ENCODE data around the gene MAFG. TPM values are rescaled to one million over a fixed set of nuclear protein-coding genes. Genes with fewer than 3 reads are reported as not detected.

Gene MAFG
- total and polyA plus RNA-seq, 2 donors (not counting 3 experiments of a cell fraction or from before 2014, with no cell fraction given) = 27.6 to 35.0 TPM

DNA sequence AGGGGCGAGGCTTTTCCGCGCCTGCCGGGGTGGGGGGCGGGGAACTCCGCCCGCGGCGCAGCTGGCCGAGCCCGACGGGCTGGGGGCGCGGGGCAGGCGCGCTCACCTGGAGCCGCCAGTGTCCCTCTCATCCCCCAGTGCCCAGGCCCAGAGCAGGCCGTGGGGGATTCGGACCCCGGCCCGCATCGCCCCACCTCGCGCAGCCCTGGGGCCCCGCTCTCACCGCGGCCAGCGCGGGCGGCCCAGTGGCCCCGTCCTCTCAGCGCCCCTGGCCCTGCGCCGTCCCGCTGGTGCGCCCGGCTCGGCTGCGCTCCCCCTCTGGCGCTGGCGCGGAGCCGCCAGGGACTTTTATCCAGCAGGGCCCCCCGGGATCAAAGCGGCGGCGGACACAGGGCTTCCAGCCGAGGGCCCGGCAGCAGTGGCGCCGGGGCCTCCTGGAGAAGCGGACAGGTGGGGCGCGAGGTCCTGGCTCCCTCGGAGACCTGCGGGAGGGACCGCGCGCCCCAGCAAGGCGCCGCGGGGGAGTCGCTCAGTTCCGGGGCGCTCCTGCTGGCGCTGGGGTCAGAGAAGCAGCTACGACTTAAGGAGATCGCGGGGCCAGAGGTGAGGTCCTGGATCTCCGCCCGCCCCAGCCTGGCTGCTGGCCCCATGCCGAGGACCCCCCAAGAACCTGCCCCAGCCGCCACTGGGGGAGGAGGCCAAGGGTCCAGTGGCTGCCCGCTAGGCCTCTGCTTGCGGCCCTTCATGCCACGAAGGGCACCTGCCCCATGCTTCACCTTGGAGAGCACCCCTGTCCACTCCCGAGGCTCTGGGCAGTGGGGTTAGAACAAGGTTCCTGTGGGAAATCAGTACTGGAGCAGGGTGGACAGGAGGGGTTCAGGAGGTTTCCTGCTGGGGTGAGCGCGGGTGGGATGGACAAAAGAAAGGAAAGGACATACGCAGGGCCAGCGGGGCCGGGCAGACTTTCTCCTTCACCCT lies 34.3 kb upstream of the MAFG start:
- ChIA-PET POLR2A (no interaction called here), CTCF (interaction anchor here (2.6 kb wide), 1 partner anchor 58 kb away, joined by 345 read pairs; the partner anchor contains the start of genes CENPX and LRRC45)
- Histone ChIP-seq H3K9me1 (replicated peaks; ENCODE audit: control insufficient read depth, extremely low read depth, insufficient read depth, low read length) (no peaks in the 10 kb centered on the region), H3K4me1 (ENCODE audit: control insufficient read depth, extremely low read depth, insufficient read depth, low read length) (no peaks in the 10 kb centered on the region), H4K20me1 (replicated peaks; ENCODE audit: control insufficient read depth, extremely low read depth, insufficient read depth, low read length) (no peaks in the 10 kb centered on the region), H3K27ac (ENCODE audit: insufficient read depth, low read depth, low read length) (no peak overlapping the region), H3K9ac (replicated peaks; ENCODE audit: extremely low read depth, insufficient read depth, low read length) (no peak overlapping the region), H3K36me3 (ENCODE audit: control insufficient read depth in 2 of 2, extremely low read depth in 1 of 2, insufficient read depth in 2 of 2, low read length in 2 of 2) (no peaks in the 10 kb centered on the region), H2AFZ (ENCODE audit: low read depth, low read length) (no peak overlapping the region), H3K4me3 (replicated peaks in 1 of 3; ENCODE audit: insufficient read depth in 1 of 3, low read depth in 1 of 3, low read length in 3 of 3) (no peak overlapping the region), H3K27me3 (ENCODE audit: control insufficient read depth in 2 of 2, insufficient read depth in 2 of 2, low read length in 2 of 2) (peaks cover 36 to 50% of the 10 kb centered on the region in 2 experiments), H3K79me2 (ENCODE audit: control insufficient read depth, insufficient read depth, low read length) (no peaks in the 10 kb centered on the region), H3K9me3 (replicated peaks; ENCODE audit: control insufficient read depth, insufficient read depth, low read length) (no peaks in the 10 kb centered on the region), H3K4me2 (ENCODE audit: insufficient read depth, low read length) (no peak overlapping the region)
- no peak for DNase-seq (ENCODE audit: low read depth, low spot score)
- BruUV-seq (replicated peaks) = no TSS peak
- FAIRE-seq = no peak
- TF ChIP-seq POLR2AphosphoS5 (IDR thresholded peaks at IDR 0.05; ENCODE audit: insufficient read depth, low read depth, low read length) (no peak), FOS (IDR thresholded peaks at IDR 0.05; ENCODE audit: borderline replicate concordance, insufficient read depth, low read length) (no peak), GATA2 (IDR thresholded peaks at IDR 0.05; ENCODE audit: insufficient read depth, insufficient read length, low read depth, low read length) (no peak), JUN (IDR thresholded peaks at IDR 0.05; ENCODE audit: borderline replicate concordance, insufficient read depth, insufficient read length, low read depth) (no peak), MYC (IDR thresholded peaks at IDR 0.05; ENCODE audit: low read depth, low read length) (no peak), POLR2A (IDR thresholded peaks at IDR 0.05; ENCODE audit: low read depth, low read length) (no peak), EZH2 (IDR thresholded peaks at IDR 0.05; ENCODE audit: borderline replicate concordance, low read depth, low read length, severe bottlenecking) (peak; percentile 18)
- TF ChIP-seq, protein P1, sequence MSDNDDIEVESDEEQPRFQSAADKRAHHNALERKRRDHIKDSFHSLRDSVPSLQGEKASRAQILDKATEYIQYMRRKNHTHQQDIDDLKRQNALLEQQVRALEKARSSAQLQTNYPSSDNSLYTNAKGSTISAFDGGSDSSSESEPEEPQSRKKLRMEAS (IDR thresholded peaks at IDR 0.05; ENCODE audit: insufficient read depth, insufficient read length) = no peak
- TF ChIP-seq, protein P2, sequence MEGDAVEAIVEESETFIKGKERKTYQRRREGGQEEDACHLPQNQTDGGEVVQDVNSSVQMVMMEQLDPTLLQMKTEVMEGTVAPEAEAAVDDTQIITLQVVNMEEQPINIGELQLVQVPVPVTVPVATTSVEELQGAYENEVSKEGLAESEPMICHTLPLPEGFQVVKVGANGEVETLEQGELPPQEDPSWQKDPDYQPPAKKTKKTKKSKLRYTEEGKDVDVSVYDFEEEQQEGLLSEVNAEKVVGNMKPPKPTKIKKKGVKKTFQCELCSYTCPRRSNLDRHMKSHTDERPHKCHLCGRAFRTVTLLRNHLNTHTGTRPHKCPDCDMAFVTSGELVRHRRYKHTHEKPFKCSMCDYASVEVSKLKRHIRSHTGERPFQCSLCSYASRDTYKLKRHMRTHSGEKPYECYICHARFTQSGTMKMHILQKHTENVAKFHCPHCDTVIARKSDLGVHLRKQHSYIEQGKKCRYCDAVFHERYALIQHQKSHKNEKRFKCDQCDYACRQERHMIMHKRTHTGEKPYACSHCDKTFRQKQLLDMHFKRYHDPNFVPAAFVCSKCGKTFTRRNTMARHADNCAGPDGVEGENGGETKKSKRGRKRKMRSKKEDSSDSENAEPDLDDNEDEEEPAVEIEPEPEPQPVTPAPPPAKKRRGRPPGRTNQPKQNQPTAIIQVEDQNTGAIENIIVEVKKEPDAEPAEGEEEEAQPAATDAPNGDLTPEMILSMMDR (IDR thresholded peaks at IDR 0.05; ENCODE audit: extremely low read depth in 1 of 2, insufficient read depth in 1 of 2, low read depth in 1 of 2, low read length in 2 of 2) = no peak
- dilution Hi-C loops (cut with MboI; ENCODE audit: extremely low pct_ligation_motif_present, low sequenced_read_pairs) (no loop called here), intact Hi-C loops (cut with micrococcal nuclease) (no loop called here)

Measured in endothelial cell of umbilical vein (primary cell).